Measurements from ENCODE around the gene NCBP1. TPM values are rescaled to one million over a fixed set of nuclear protein-coding genes. Genes with fewer than 3 reads are reported as not detected.
"Not testable (repeated sequence)": the region's sequence is repeated elsewhere in the genome, so short reads cannot be mapped to it uniquely, and the experiment has no call there.

The NCBP1 gene
- total and polyA plus RNA-seq, 10 donors, result 6.5 to 30.6 (median 23.1) TPM

DNA sequence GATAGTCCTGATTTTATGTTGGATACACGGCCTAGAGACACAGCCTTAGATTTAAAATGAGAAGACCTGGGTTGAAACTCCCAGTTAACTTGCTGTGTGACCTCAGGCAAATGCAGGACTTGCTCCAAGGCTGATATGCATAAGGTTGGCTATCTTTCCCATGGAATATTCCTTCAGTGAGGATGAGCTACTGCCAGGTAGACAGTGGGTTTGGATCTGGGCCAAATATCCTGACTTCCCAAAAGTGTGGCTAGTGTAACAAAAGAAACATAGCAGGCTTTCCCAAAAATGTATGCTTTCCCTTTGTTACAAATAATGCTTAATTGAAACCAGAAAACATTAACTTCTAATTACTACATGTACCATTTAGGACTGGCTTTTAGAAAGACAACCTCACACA is 64.2 kb downstream of the NCBP1 start:
- H3K27ac ChIP-seq, result peak overlapping the region in 7 of 8 donors; percentile 89 to 97 (median 93)
- 36 to 64% (median 43%) methylated on average over 1 of the region's 1 CpG for WGBS, 5 donors
- peaks cover 0 to 8% (median 1%) of the 10 kb centered on the region in 6 donors for H3K36me3 ChIP-seq
- peaks cover 23 to 61% (median 43%) of the 10 kb centered on the region in 6 donors for H3K4me1 ChIP-seq
- intact Hi-C loops (cut with DNase I; ENCODE audit: low total_unique reads), result no loop called here
- no peaks in the 10 kb centered on the region for H3K27me3 ChIP-seq (replicated peaks in 1 of 7)
- no peak for DNase-seq
- H3K9me3 ChIP-seq, result no peaks in the 10 kb centered on the region
- H3K4me3 ChIP-seq, result peak overlapping the region in 4 of 8 donors; percentile 69 to 87 (median 70)
- no peak for TF ChIP-seq POLR2A (IDR thresholded peaks at IDR 0.05)
- TF ChIP-seq, protein P1, sequence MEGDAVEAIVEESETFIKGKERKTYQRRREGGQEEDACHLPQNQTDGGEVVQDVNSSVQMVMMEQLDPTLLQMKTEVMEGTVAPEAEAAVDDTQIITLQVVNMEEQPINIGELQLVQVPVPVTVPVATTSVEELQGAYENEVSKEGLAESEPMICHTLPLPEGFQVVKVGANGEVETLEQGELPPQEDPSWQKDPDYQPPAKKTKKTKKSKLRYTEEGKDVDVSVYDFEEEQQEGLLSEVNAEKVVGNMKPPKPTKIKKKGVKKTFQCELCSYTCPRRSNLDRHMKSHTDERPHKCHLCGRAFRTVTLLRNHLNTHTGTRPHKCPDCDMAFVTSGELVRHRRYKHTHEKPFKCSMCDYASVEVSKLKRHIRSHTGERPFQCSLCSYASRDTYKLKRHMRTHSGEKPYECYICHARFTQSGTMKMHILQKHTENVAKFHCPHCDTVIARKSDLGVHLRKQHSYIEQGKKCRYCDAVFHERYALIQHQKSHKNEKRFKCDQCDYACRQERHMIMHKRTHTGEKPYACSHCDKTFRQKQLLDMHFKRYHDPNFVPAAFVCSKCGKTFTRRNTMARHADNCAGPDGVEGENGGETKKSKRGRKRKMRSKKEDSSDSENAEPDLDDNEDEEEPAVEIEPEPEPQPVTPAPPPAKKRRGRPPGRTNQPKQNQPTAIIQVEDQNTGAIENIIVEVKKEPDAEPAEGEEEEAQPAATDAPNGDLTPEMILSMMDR (IDR thresholded peaks at IDR 0.05 in 8 of 11, conservative IDR thresholded peaks at IDR 0.05 in 3 of 11), result no peak
- TF ChIP-seq POLR2AphosphoS5 (IDR thresholded peaks at IDR 0.05), result no peak

DNA sequence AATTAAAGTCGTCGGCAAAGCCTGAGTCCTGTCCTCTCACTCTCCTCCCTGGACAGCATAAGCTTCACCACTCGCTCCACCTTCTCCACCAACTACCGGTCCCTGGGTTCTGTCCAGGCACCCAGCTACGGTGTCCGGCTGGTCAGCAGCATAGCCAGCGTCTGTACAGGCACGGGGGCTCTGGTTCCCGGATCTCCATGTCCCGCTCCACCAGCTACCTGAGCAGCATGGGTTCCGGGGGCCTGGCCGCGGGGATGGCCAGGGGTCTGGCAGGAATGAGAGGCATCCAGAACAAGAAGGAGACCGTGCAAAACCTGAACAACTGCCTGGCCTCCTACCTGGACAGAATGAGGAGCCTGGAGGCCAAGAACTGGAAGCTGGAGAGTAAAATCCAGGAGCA is 65.2 kb downstream of the NCBP1 start:
- DNase-seq, result peak; percentile 75
- WGBS, 5 donors, result 88 to 97% (median 97%) methylated on average over 14 of the region's 14 CpGs
- TF ChIP-seq POLR2AphosphoS5 (IDR thresholded peaks at IDR 0.05) (no peak), POLR2A (IDR thresholded peaks at IDR 0.05) (no peak)
- TF ChIP-seq, protein P1 (IDR thresholded peaks at IDR 0.05 in 8 of 11, conservative IDR thresholded peaks at IDR 0.05 in 3 of 11), result no peak
- Histone ChIP-seq H3K27me3 (replicated peaks in 1 of 7) (no peaks in the 10 kb centered on the region), H3K9me3 (no peaks in the 10 kb centered on the region), H3K27ac (no peak overlapping the region), H3K4me3 (no peak overlapping the region), H3K36me3 (no peaks in the 10 kb centered on the region), H3K4me1 (peaks cover 22 to 54% (median 41%) of the 10 kb centered on the region in 6 donors)
- intact Hi-C loops (cut with DNase I; ENCODE audit: low total_unique reads), result no loop called here

DNA sequence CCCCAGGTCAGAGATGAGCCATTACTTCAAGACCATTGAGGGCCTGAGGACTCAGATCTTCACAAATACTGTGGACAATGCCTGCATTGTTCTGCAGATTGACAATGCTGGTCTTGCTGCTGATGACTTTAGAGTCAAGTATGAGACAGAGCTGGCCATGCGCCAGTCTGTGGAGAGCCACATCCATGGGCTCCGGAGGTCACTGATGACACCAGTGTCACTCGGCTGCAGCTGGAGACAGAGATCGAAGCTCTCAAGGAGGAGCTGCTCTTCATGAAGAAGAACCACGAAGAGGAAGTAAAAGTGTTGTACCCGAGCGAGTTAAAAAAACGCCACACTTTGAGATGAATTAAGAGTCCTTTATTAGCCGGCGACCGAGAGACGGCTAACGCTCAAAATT is 65.7 kb downstream of the NCBP1 start:
- H3K9me3 ChIP-seq; H3K4me3 ChIP-seq; intact Hi-C loops (cut with DNase I; ENCODE audit: low total_unique reads); H3K27me3 ChIP-seq (replicated peaks in 1 of 7); H3K27ac ChIP-seq; H3K36me3 ChIP-seq: not testable (repeated sequence)
- DNase-seq, result peak; percentile 76
- 39 to 54% (median 45%) methylated on average over 13 of the region's 13 CpGs for WGBS, 5 donors
- H3K4me1 ChIP-seq, result peaks cover 19 to 49% (median 37%) of the 10 kb centered on the region in 6 donors

DNA sequence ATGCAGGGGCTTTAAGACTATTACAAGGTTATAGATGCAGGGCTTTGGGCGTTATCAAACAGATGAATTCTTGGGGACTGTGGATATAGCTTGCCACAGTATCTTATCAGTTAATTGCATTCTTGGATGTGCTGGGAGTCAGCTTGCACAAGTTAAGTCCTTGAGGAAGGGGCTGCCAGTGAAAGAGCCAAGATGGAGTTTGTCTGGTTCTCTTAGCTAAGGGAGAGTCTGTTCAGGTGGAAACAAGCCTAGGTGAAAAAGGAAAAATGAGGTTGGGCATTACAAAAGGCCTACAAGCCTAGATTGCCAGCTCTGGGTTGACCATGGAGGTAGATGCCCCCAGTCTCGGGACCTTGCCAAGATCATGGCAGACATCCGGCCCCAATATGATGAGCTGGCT is 66.2 kb downstream of the NCBP1 start:
- WGBS, 5 donors, result 90 to 96% (median 92%) methylated on average over 3 of the region's 3 CpGs
- peaks cover 16 to 44% (median 32%) of the 10 kb centered on the region in 6 donors for H3K4me1 ChIP-seq
- H3K4me3 ChIP-seq; DNase-seq; H3K27me3 ChIP-seq (replicated peaks in 1 of 7); H3K36me3 ChIP-seq; H3K27ac ChIP-seq; H3K9me3 ChIP-seq: not testable (repeated sequence)
- intact Hi-C loops (cut with DNase I; ENCODE audit: low total_unique reads), result loop anchor here (10.0 kb wide), 1 partner anchor 565 kb away; no protein-coding TSS in a partner anchor

DNA sequence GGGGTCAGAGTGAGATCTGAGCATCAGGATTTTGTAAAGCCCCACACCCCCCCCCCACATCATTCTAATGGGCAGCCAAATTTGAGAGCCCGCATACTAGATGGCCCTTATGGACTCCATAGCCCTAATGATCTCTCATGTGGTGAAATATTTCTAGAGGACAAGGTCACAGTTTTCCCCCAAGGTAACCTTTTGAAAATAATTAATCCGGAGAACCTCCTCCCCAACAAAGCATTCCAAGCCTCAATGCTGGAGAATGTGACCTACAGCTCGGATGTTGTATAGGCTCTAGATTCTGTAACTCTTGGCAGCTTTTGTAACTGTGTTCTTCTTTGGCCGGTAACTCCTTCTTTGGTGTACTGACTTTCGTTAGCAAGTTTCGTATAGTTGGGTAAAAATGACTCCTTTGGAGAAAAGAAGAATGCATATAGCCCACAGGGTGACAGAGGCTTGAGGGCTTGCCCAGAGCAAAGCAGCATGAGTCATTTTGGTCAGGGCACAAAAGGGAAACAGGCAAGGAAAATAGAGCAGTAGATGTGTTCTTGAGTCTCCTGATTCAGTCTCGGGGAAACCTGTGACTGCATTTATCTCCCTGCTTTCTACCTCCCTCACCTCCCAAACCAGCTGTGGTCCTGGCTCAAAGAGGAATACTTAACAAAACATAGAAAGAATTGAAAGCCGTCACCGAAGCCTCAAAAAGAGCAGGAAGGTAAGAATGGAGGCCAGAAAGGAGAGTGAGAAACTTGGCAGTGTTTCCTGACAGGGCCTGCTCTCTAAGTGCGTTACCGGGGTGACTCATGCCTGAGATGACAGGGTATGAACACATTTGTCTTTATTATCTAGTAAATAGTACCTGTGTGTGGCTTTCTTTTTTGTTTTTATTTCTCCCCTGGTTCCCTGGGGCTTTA is 70.1 kb downstream of the NCBP1 start:
- WGBS, 5 donors, result 73 to 86% (median 78%) methylated on average over 11 of the region's 11 CpGs

More for the DNA sequence above, 70.1 kb downstream of the NCBP1 start:
- DNase-seq, result no peak
- Histone ChIP-seq H3K36me3 (no peaks in the 10 kb centered on the region), H3K4me3 (no peak overlapping the region), H3K27ac (no peak overlapping the region), H3K4me1 (peaks cover 0 to 10% (median 7%) of the 10 kb centered on the region in 6 donors), H3K9me3 (no peaks in the 10 kb centered on the region), H3K27me3 (replicated peaks in 1 of 7) (peaks cover 0 to 15% (median 0%) of the 10 kb centered on the region in 7 donors)
- intact Hi-C loops (cut with DNase I; ENCODE audit: low total_unique reads), result loop anchor here (10.0 kb wide), 1 partner anchor 561 kb away; no protein-coding TSS in a partner anchor
- no peak for TF ChIP-seq POLR2AphosphoS5 (IDR thresholded peaks at IDR 0.05)
- no peak for TF ChIP-seq POLR2A (IDR thresholded peaks at IDR 0.05)
- TF ChIP-seq, protein P1 (IDR thresholded peaks at IDR 0.05 in 8 of 11, conservative IDR thresholded peaks at IDR 0.05 in 3 of 11), result no peak
